Suprapubic skin (tissue), 4 donors: ENCODE data around the gene CYP4F8.

Source experiments
- CTCF ChIP-seq, 2 donors: fragments of 200-600 bp in 1 of 2; fragments of 450-650 bp in 1 of 2; sonication (generic) in 1 of 2; IDR thresholded peaks; one replicate each; pipeline ENCODE4 v1.5.1; 2016 to 2019; ENCODE audit warnings: antibody characterized with exemption in 2 of 2, mild to moderate bottlenecking in 1 of 2, moderate library complexity in 1 of 2
- EP300 ChIP-seq: sonication (generic); formaldehyde crosslinking; IDR thresholded peaks from one replicate; pipeline ENCODE4 v1.6.1; 2017; ENCODE audit warnings: antibody characterized with exemption
- POLR2A ChIP-seq, 2 donors: fragments of 450-650 bp; IDR thresholded peaks; one replicate each; pipeline ENCODE4 v1.6.1; 2017; ENCODE audit warnings: antibody characterized with exemption in 2 of 2, mild to moderate bottlenecking in 2 of 2, moderate library complexity in 2 of 2
- POLR2AphosphoS5 ChIP-seq, 3 donors: sonication (generic); formaldehyde crosslinking; IDR thresholded peaks; one replicate each; pipeline ENCODE4 v1.6.1; 2017; ENCODE audit warnings: antibody characterized with exemption in 3 of 3

- no peak for TF ChIP-seq POLR2AphosphoS5 (IDR thresholded peaks at IDR 0.05)
- no peak for TF ChIP-seq POLR2A (IDR thresholded peaks at IDR 0.05)
- no peak for TF ChIP-seq CTCF (IDR thresholded peaks at IDR 0.05)
- no peak for TF ChIP-seq EP300
These were observed 18.2 kb downstream of the CYP4F8 start for GRCh38 chr19:15633082-15633835.
